CD4-positive, alpha-beta T cell treated with Interleukin-6 at 100 ng/mL for 8 hours (primary cell): ENCODE results near the gene PHRF1.
"Not testable (repeated sequence)": the region's sequence is repeated elsewhere in the genome, so short reads cannot be mapped to it uniquely, and the experiment has no call there.

Experiments used
- DNase-seq: peaks from one replicate; pipeline ENCODE4 v3.0.0-alpha.2; 2020; ENCODE audit warnings: mixed read lengths, low spot score

PHRF1 gene

GRCh38 chr11:559020-559620 lies 17.1 kb upstream of the PHRF1 start:
- DNase-seq: no peak

- DNase-seq: no peak
These were observed 16.5 kb upstream of the PHRF1 start for GRCh38 chr11:559712-560304.

- peak; percentile 94 for DNase-seq
These were observed 15.7 kb upstream of the PHRF1 start, which contains the start of the genes LMNTD2 and RASSF7 for GRCh38 chr11:560305-561147. Gene LMNTD2 (minus strand): TSS chr11:560738. CDS start chr11:560716, 22 bp downstream. Gene RASSF7 (plus strand): TSS chr11:560970. CDS start chr11:561769, 799 bp downstream.

GRCh38 chr11:561148-562003 lies 14.9 kb upstream of the PHRF1 start:
- DNase-seq: no peak

- no peak for DNase-seq
These were observed 14.1 kb upstream of the PHRF1 start for GRCh38 chr11:562046-562645.

DNA sequence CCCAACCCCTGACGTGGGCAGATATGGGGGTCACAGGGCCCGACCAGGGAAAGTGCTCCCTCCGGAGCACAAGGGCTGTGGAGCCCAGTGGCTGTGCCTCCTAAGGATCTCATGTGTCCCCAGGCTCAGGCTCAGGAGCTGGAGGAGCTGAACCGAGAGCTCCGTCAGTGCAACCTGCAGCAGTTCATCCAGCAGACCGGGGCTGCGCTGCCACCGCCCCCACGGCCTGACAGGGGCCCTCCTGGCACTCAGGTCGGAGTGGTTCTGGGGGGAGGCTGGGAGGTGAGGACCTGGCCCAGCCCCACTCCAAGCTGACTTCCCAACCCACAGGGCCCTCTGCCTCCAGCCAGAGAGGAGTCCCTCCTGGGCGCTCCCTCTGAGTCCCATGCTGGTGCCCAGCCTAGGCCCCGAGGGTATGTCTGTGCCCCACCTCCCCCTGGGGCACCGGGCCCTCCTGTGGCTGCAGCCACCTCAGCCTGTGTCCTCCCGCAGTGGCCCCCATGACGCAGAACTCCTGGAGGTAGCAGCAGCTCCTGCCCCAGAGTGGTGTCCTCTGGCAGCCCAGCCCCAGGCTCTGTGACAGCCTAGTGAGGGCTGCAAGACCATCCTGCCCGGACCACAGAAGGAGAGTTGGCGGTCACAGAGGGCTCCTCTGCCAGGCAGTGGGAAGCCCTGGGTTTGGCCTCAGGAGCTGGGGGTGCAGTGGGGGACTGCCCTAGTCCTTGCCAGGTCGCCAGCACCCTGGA lies 13.0 kb upstream of the PHRF1 start:
- no peak for DNase-seq

DNA sequence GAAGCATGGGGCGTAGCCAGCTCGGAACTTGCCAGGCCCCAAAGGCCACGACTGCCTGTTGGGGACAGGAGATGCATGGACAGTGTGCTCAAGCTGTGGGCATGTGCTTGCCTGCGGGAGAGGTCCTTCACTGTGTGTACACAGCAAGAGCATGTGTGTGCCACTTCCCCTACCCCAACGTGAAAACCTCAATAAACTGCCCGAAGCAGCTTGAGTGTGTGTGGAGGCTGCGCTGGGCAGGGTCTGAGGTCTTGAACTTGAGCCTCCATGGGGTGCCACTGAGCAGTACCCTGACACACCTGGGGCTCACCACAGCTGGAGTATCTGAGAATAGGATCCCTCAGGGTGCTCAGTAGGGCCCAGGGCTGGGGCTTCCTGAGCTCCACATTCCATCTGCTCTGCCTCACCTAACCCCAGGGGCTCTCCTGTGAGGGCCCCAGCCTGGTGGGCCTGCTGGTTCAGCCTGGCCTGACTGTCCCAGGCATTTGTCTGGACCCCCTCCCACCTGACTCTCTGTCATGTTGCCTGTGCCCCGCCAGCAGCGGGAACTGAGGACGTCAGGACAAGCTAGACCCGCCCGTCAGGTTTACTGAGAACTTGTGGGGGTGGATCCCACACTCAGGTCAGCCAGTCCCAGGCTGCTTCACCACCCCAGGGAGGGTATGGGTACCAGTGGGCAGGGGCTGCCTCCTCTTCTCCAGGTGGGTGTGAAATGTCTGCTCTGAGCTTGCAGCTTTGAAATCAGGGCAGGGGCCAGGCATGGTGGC lies 12.3 kb upstream of the PHRF1 start:
- DNase-seq: no peak

DNA sequence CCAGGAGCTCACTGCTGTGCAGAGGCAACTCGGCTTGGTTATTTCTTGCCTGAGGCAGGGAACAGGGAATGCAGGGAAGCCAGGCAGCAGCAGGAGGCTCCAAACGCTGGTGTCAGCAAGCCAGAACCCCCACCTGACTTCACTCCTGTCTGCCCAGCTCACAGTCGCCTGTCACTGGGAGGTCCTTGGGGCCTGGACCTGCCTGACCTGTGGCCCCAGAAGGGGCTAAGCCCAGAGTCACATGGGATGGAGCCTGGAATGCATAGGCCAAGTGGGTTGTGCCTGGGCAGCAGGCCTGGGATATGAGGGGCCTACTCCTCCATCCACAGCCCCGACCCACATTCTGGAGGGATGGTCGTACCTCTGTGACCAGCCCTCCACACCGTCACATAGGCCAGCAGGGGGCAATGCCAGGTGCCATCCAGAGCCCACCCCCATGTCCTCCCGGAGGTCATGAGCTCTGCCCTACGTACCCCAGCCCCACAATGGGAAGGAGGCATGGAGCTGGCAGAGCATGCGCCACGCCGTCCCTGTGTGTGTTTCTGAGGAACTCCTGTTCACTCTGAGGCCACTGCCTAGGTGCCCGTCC lies 10.3 kb upstream of the PHRF1 start:
- DNase-seq: no peak

GRCh38 chr11:567011-567628 lies 9.2 kb upstream of the PHRF1 start:
- no peak for DNase-seq

DNA sequence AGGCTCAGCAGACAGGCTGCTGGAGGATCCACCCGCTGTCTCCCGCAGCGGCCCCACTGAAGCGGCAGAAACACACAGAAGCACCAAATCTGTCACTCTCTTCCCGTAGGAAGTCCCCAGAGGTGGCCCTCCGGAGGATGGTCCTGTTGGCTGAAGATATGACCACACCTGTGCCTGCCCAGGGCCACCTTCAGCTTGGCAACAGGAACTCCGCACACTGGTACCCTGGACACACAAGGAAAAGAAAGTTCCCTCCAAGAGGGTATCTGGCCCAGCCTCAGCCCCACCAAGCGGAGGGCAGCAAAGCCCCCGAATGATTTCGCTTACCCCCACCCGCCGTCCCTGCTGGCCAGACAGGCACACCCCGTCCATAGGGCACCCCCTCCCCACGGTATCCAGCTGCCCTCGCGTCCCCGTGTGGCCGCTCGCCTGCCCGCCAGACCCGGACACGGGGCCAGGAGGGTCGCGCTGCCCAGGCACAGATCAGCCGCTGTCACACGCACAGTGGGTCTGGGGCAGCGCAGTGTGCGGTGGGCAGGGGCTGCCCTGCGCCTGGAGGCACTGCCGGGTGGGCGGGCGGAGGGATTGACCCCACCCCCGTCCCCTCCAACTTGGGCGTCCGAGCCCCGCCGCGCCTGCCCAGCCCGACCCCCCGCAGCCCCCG lies 8.5 kb upstream of the PHRF1 start:
- no peak for DNase-seq

GRCh38 chr11:568306-569157 lies 7.7 kb upstream of the PHRF1 start:
- DNase-seq: peak; percentile 93

DNA sequence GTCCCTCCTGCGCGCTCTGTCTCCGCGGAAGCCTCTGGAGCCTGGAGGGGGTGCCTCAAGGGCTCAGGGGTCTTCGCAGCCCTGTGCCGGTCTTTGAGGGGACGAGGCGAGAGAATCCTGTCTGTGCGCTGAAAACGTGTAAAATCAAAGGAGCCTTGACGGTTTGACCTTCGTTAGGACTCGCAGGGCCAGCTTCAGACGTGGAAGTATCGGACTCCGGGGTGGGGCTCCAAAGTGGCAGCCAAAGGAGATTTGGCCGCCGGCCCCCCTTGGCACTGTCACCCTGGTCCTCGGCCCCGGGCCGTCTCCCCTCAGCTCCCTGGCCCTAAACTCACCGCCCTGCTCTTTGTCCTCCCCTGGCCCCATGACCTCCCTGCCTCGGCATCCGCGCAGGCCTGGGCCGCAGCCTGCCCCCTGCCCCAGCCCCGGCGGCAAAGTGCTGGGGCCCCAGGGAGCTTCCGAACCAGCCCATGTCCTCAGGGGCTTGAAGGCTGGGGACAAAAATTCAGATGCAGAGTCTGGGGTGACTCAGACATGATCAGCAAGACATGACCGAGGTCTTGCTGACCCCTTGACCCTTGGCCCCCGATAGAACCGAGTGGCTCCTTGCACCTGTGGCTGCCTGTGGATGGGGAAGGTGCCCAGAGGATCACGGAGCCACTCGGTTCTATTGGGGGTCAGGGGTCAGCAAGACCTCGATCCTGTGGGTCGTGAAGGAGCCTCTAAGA lies 6.9 kb upstream of the PHRF1 start:
- DNase-seq: no peak

GRCh38 chr11:571802-572185 lies 4.5 kb upstream of the PHRF1 start:
- no peak for DNase-seq

DNA sequence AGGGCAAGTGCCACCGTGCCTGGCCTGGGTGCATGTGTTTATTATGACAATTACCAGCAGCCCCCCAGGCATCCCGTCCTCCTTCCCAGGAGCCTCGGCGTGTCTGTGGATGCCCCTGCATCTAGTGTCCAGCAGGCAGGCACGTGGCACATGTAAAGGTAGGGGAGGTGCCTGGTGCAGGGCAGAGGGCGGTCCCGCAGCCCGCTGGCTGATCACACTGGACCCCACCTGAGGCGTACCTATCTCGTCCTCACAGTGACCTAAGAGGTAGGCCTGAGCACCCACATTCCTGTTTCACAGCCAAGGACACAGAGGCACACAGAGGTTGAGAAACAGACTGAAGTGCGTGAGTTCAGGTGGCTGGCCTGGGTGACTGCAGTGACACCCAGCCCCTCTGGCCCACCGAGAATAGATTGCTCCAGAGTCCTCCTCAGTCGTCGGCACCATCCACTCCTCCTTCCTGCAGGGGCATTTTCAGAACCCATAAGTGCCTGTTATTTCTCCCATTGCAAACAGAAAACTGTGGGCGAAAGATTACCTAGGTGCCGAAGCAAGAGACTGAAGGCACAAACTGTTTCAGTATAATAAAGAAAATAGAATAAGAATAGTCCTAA lies 3.0 kb upstream of the PHRF1 start:
- no peak for DNase-seq

DNA sequence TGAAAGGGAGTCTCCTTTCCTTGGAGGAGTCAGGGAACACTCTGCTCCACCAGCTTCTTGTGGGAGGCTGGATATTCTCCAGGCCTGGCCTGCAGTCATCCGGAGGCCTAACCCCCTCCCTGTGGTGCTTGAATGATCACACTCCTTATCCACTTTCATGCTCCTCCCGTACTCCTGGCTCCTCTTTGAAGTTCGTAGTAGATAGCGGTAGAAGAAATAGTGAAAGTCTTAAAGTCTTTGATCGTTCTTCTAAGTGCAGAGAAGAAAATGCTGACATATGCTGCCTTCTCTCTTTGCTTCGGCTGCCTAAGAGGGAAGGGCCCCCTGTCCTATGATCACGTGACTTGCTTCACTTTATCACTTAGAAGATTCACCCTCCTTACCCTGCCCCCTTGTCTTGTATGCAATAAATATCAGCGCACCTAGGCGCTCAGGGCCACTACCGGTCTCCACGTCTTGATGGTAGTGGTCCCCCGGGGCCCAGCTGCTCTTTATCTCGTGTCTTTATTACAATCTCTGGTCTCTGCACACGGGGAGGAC lies 2.2 kb upstream of the PHRF1 start:
- not testable (repeated sequence) for DNase-seq

DNA sequence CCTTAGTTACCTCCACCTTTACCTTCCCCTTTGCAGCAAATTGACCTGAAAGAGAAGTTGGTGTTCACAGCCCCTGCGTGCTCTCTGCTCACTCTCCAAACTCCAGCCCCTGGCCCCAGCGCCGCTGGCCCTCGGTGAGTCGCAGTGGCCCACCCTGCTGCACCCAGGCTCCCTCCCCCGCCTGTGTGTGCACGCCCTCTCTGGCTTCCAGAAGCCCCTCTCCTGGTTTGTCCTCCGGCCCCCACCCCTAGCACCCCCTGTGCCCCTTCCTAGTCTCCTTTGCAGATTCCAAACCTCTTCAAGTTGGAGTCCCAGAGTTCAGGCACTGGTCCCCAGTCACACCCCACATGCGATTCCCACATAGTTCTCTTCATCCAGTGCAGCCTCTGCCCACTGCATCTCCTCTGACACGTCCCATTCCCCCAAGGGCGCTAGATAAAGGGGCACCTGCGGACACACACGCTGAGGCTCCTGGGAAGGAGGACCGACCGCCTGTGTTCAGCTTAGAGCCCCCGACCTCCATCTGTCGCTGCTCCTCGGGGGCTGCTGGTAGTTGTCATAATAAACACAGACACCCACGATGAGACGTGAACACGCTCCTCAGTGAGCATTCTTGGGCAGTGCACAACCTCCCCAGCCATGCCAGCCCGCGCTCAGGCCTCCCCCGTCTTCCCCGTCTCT lies 1.5 kb upstream of the PHRF1 start:
- DNase-seq: no peak
